ENCODE results near the gene SLC12A7. TPM values are rescaled to one million over a fixed set of nuclear protein-coding genes. Genes with fewer than 3 reads are reported as not detected.

Gene SLC12A7
- total RNA-seq, 4 donors from 2014 or later: 4.6 to 49.8 (median 15.8) TPM

GRCh38 chr5:1110307-1111240 lies 1.3 kb downstream of the SLC12A7 start:
- TF ChIP-seq POLR2A (IDR thresholded peaks at IDR 0.05): no peak
- TF ChIP-seq, protein P1, sequence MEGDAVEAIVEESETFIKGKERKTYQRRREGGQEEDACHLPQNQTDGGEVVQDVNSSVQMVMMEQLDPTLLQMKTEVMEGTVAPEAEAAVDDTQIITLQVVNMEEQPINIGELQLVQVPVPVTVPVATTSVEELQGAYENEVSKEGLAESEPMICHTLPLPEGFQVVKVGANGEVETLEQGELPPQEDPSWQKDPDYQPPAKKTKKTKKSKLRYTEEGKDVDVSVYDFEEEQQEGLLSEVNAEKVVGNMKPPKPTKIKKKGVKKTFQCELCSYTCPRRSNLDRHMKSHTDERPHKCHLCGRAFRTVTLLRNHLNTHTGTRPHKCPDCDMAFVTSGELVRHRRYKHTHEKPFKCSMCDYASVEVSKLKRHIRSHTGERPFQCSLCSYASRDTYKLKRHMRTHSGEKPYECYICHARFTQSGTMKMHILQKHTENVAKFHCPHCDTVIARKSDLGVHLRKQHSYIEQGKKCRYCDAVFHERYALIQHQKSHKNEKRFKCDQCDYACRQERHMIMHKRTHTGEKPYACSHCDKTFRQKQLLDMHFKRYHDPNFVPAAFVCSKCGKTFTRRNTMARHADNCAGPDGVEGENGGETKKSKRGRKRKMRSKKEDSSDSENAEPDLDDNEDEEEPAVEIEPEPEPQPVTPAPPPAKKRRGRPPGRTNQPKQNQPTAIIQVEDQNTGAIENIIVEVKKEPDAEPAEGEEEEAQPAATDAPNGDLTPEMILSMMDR (IDR thresholded peaks at IDR 0.05): no peak
- no peaks in the 10 kb centered on the region for H3K9me3 ChIP-seq
- H3K27me3 ChIP-seq: no peaks in the 10 kb centered on the region
- H3K27ac ChIP-seq: peak overlapping the region; percentile 75 to 80
- intact Hi-C loops (cut with DNase I; ENCODE audit: low total_unique reads): no loop called here
- no peaks in the 10 kb centered on the region for H3K36me3 ChIP-seq
- peaks cover 5 to 6% of the 10 kb centered on the region in 2 donors for H3K4me1 ChIP-seq
- H3K4me3 ChIP-seq: peak overlapping the region; percentile 52 to 93
- no peak for DNase-seq

- H3K9me3 ChIP-seq: no peaks in the 10 kb centered on the region
- peak overlapping the region in 1 of 2 donors; percentile 80 for H3K27ac ChIP-seq
- H3K4me3 ChIP-seq: no peak overlapping the region
- intact Hi-C loops (cut with DNase I; ENCODE audit: low total_unique reads): no loop called here
- H3K27me3 ChIP-seq: no peaks in the 10 kb centered on the region
- H3K4me1 ChIP-seq: peaks cover 5 to 6% of the 10 kb centered on the region in 2 donors
- no peak for DNase-seq
- H3K36me3 ChIP-seq: no peaks in the 10 kb centered on the region
- TF ChIP-seq, protein P1 (IDR thresholded peaks at IDR 0.05): no peak
- no peak for TF ChIP-seq POLR2A (IDR thresholded peaks at IDR 0.05)
Observed at GRCh38 chr5:1109542-1110306, 2.1 kb downstream of the SLC12A7 start.

GRCh38 chr5:1108865-1109174 lies 3.0 kb downstream of the SLC12A7 start:
- no peak overlapping the region for H3K27ac ChIP-seq
- DNase-seq: no peak
- no peak for TF ChIP-seq POLR2A (IDR thresholded peaks at IDR 0.05)
- TF ChIP-seq, protein P1 (IDR thresholded peaks at IDR 0.05): no peak

DNA sequence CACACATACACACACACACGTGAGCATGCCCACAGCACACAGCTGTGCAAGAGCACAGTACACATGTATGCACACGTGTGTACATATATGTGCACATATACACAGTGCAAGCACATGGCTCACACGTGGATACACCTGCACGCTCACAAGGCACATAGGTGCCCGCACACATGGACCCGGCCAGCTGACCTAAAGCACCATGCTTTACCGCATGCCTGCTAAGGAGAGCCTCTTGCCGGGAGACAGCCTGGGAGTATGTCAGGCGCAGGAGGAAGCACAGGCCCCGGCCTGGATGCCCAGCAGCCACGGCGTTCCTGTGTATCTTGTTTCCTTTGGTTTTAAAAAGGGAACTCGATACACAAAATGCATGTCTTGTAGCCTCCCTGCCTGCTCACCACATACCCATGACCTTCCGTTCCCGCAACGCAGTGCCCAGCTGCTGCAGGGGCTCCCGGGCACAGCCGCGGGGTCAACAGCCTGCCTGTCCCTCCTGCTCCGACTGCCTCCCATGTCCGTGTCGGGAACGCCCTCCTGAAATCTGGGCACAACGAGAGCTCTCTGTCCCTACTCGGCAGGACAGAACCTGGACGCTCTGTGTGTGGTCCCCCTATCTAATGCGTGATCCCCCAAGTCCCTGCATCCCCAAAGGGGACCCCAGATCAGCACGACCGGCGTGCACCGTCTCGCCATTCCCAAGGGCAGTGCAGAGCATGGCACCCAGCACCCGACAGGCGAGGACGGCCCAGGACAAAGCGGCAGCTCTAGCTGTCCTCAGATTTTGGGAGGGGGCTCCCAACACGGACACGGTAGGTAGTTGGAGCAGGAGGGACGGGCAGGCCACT lies 3.6 kb downstream of the SLC12A7 start:
- Histone ChIP-seq H3K4me3 (no peak overlapping the region), H3K27me3 (no peaks in the 10 kb centered on the region), H3K36me3 (no peaks in the 10 kb centered on the region), H3K9me3 (no peaks in the 10 kb centered on the region), H3K4me1 (peaks cover 5 to 11% of the 10 kb centered on the region in 2 donors), H3K27ac (no peak overlapping the region)
- DNase-seq: no peak
- intact Hi-C loops (cut with DNase I; ENCODE audit: low total_unique reads): no loop called here
- TF ChIP-seq POLR2A (IDR thresholded peaks at IDR 0.05): no peak
- TF ChIP-seq, protein P1 (IDR thresholded peaks at IDR 0.05): no peak

More at GRCh38 chr5:1108865-1109174, 3.0 kb downstream of the SLC12A7 start:
- Histone ChIP-seq H3K36me3 (no peaks in the 10 kb centered on the region), H3K4me1 (peaks cover 5 to 10% of the 10 kb centered on the region in 2 donors), H3K9me3 (no peaks in the 10 kb centered on the region), H3K4me3 (no peak overlapping the region), H3K27me3 (no peaks in the 10 kb centered on the region)
- intact Hi-C loops (cut with DNase I; ENCODE audit: low total_unique reads): no loop called here
